Stimulated activated memory B cell treated with anti-CD40 and anti-IgM and Interleukin-4, amounts not matched to agents 10 μg/mL and 1 μg/mL and 100 μg/mL, for 72 hours (primary cell): Measurements from ENCODE around the gene JHY.
"Not testable (repeated sequence)": the region's sequence is repeated elsewhere in the genome, so short reads cannot be mapped to it uniquely, and the experiment has no call there.

Experiments
- ATAC-seq: fragments of 150-1000 bp; cut with Tn5 transposase; 2 replicates; pipeline ENCODE4 v1.10.0; 2021
- H3K27ac Mint-ChIP-seq: one replicate; pipeline ENCODE4 v1.8.0; 2022; ENCODE audit warnings: mild to moderate bottlenecking, mixed read lengths
- H3K27me3 Mint-ChIP-seq: one replicate; pipeline ENCODE4 v1.8.0; 2022; ENCODE audit warnings: mixed read lengths
- H3K36me3 Mint-ChIP-seq: one replicate; pipeline ENCODE4 v1.8.0; 2022; ENCODE audit warnings: mixed read lengths
- H3K4me1 Mint-ChIP-seq: one replicate; pipeline ENCODE4 v1.8.0; 2022; ENCODE audit warnings: mixed read lengths
- H3K4me3 Mint-ChIP-seq: one replicate; pipeline ENCODE4 v1.8.0; 2022; ENCODE audit warnings: mild to moderate bottlenecking, moderate library complexity, mixed read lengths
- H3K9me3 Mint-ChIP-seq: one replicate; pipeline ENCODE4 v1.8.0; 2022; ENCODE audit warnings: mixed read lengths

The JHY gene

DNA sequence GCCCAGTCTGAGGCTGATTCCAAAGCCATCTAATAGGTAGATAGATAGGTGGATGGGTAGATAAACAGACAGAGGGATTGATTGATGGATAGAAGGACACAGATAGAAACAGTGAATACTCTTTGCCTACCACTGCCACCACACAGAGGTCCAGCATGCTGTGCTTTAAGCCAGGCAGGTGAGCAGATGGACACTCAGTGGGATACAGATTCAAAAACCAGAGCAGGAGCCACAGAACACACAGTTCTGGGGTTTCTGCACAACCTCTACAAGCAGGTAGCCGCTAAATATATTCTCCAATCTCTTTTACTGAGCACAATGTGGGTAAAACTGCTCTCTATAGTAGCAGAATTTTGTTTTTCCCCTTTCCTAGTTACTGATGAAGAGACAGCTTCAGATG is 20.5 kb upstream of the JHY start:
- H3K27me3 Mint-ChIP-seq = peaks cover 44% of the 10 kb centered on the region
- H3K27ac Mint-ChIP-seq = no peak overlapping the region
- no peaks in the 10 kb centered on the region for H3K9me3 Mint-ChIP-seq
- peaks cover 7% of the 10 kb centered on the region for H3K4me1 Mint-ChIP-seq
- no peak for ATAC-seq
- no peaks in the 10 kb centered on the region for H3K36me3 Mint-ChIP-seq
- H3K4me3 Mint-ChIP-seq = no peak overlapping the region

DNA sequence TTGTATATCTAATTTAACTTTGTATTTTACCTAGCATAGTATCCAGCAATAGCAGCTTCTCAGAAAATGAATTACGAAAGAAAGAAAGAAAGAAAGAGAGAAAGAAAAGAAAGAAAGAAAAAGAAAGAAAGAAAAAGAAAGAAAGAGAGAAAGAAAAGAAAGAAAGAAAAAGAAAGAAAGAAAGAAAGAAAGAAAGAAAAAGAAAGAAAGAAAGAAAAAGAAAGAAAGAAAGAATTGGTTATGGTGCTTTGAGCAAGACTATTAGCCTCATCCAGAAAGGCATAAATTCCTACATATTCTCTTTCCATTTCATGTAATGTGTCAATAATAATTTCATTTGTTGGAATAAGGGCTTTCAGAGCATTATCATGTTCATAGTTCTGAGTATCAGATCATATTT is 19.4 kb upstream of the JHY start:
- not testable (repeated sequence) for H3K4me3 Mint-ChIP-seq, ATAC-seq, H3K36me3 Mint-ChIP-seq, H3K9me3 Mint-ChIP-seq, H3K4me1 Mint-ChIP-seq
- Mint-ChIP-seq H3K27me3 (peaks cover 51% of the 10 kb centered on the region), H3K27ac (peak overlapping the region; percentile 58)

DNA sequence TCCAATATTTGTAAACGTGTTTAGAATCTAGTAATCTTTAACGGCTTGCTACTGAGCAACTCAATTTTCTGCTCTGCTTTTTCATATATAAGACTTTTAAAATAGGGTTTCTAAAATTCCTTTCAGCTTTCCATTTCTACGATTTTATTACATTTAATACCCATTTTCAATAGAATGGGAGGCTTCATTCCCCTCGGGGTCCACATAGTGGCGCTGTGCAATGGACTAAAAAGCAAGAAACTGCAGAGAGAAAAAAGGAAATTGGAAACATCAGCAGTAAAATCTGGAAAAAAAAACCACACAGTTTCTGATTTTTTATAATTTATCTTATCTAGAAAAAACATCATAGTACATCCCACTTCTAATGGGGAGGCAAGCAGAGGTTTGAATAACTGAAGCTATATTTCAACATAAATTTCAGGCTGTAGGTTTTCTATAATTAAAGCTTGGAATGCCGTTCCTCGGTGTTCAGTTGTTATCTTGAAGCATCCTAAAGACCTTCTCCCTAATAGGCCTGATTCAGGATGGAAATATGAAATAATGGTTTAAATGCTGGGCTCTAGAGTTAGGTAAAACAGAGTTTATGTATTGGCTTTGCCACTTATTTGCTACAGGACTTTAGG is 18.7 kb upstream of the JHY start:
- Mint-ChIP-seq H3K27me3 (peaks cover 51% of the 10 kb centered on the region), H3K36me3 (no peaks in the 10 kb centered on the region), H3K27ac (no peak overlapping the region)

DNA sequence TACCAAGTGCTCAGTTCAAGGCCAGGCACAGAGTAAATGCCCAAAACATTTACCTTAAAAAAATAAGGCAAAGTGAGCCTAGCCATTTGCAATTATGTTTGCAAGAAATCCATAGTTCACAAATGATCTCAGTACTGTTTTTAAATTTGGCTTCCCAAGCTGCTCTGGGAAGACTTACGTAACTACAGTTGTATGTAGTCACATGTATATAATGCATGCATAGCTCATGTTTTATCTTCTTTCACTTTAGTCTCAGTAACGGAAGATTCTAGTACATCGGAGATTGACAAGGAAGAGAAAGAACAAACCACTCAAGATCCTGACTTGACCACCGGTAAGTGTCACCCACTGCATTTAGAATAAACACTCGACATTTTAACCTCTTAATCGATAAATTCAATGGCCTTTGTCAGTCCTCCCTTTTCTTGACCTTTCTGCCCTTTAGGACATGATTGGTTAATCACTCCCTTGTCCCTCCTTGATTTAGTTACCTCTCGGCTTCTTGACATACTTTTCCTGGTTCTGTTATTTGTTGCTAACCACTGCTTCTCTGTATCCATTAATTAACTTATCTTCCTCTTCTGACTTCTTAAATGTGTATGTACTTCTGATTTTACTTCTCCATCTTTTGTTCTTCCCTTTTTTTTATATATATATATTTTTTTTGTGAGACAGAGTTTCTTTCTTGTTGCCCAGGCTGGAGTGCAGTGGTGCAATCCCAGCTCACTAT is 18.0 kb upstream of the JHY start:
- Mint-ChIP-seq H3K4me3 (no peak overlapping the region), H3K9me3 (no peaks in the 10 kb centered on the region), H3K4me1 (peaks cover 7% of the 10 kb centered on the region), H3K27me3 (peaks cover 51% of the 10 kb centered on the region), H3K36me3 (no peaks in the 10 kb centered on the region), H3K27ac (no peak overlapping the region)
- no peak for ATAC-seq

More for the DNA sequence above, 18.7 kb upstream of the JHY start:
- H3K4me3 Mint-ChIP-seq = no peak overlapping the region
- ATAC-seq = no peak
- no peaks in the 10 kb centered on the region for H3K9me3 Mint-ChIP-seq
- peaks cover 7% of the 10 kb centered on the region for H3K4me1 Mint-ChIP-seq

DNA sequence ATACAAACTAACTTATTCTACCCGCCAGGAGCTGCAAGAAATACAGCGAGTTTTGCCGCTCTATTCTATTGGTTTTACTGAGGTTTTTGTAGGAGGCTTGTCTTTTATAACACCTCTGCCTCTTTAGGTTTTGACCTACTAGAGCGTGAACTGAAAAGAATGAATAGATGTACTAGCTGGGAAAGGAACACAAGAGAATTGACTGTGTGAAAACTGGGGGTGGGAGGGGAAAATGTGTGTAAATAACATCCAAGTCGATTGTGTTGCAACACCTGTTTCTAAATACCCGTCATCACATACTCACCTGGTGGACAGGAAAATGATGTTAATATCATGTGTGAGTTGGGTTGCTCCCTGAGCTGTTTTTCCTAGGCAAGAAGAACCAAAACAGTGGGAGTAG is 12.9 kb upstream of the JHY start:
- Mint-ChIP-seq H3K27me3 (peaks cover 29% of the 10 kb centered on the region), H3K4me1 (peaks cover 8% of the 10 kb centered on the region), H3K27ac (no peak overlapping the region), H3K9me3 (no peaks in the 10 kb centered on the region), H3K36me3 (no peaks in the 10 kb centered on the region), H3K4me3 (no peak overlapping the region)
- ATAC-seq = no peak

DNA sequence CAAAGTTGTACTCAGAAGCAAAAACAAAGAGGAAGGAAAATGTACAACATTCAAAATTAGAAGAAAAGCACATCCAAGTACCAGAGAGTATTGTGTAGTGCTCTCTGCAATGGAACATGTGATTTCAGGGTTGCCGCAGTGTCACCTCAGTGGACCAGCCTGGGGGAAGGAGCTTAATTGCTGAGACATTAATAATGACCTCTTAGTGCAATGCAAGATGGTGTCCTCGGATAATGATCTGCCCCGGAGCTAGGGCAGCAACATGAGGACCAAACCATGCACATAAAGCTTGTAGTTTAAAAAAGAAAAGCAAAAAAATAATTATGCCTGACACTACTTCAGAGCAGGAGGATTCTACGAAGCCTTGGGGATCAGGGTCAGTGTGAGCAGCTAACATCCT is 11.3 kb upstream of the JHY start:
- H3K9me3 Mint-ChIP-seq = no peaks in the 10 kb centered on the region
- no peak overlapping the region for H3K4me3 Mint-ChIP-seq
- H3K27me3 Mint-ChIP-seq = peaks cover 12% of the 10 kb centered on the region
- no peak overlapping the region for H3K27ac Mint-ChIP-seq
- H3K36me3 Mint-ChIP-seq = no peaks in the 10 kb centered on the region
- ATAC-seq = no peak
- H3K4me1 Mint-ChIP-seq = peaks cover 5% of the 10 kb centered on the region

DNA sequence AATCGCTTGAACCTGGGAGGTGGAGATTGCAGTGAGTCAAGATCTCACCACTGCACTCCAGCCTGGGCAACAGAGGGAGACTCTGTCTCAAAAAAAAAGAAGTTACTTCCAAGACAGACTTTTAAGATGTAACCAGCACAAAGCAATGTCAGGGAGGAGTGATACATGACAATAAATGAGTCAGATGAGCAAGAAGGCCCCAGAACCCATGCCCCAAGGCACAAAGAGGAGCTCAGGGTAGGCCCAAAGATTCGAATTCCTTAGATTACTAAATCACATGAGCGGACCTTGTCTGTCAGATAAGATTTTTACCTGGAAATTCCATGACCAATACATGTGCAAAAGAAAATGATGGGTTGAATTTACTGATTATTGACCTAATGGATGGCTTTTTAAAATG is 10.5 kb upstream of the JHY start:
- Mint-ChIP-seq H3K36me3 (no peaks in the 10 kb centered on the region), H3K4me3 (no peak overlapping the region), H3K9me3 (no peaks in the 10 kb centered on the region)

DNA sequence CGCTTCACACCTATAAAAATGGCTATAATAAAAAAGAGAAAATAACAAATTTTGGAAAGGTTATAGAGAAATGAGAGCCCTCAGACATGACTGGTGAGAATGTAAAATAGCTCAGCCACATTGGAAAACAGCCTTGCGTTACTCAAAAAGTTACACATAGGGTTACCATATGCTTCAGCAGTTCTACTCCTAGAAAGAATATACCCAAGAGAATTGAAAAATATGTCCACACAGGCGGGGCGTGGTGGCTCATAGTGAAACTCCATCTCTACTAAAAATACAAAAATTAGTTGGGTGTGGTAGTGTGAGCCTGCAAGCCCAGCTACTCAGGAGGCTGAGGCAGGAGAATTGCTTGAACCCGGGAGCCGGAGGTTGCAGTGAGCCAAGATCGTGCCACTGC is 7.6 kb upstream of the JHY start:
- Mint-ChIP-seq H3K9me3 (no peaks in the 10 kb centered on the region), H3K27me3 (no peaks in the 10 kb centered on the region), H3K4me3 (peak overlapping the region; percentile 18), H3K27ac (no peak overlapping the region), H3K4me1 (peaks cover 17% of the 10 kb centered on the region), H3K36me3 (no peaks in the 10 kb centered on the region)
- ATAC-seq = peak; percentile 88

More for the DNA sequence above, 10.5 kb upstream of the JHY start:
- Mint-ChIP-seq H3K27me3 (peaks cover 7% of the 10 kb centered on the region), H3K4me1 (peaks cover 5% of the 10 kb centered on the region), H3K27ac (no peak overlapping the region)
- no peak for ATAC-seq

DNA sequence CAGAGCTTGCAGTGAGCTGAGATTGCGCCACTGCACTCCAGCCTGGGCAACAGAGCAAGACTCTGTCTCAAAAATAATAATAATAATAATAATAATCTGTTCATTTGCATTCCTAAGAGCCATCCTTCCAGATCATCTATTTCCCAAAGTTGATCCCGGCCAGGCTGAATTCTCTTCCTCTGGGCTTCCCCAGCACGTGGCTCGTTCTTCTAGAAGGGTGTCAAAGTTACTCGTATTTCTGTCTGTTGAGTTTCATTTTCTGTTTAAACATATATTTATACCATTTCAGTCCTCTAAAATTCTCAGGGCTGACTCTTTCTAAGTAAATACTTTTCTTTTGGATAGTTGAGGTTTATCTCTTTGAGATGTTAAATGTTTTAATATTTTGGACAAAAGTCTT is 4.8 kb upstream of the JHY start:
- no peaks in the 10 kb centered on the region for H3K9me3 Mint-ChIP-seq
- ATAC-seq = no peak
- no peak overlapping the region for H3K27ac Mint-ChIP-seq
- no peaks in the 10 kb centered on the region for H3K36me3 Mint-ChIP-seq
- H3K4me1 Mint-ChIP-seq = peaks cover 18% of the 10 kb centered on the region
- H3K4me3 Mint-ChIP-seq = peak overlapping the region; percentile 53
- H3K27me3 Mint-ChIP-seq = no peaks in the 10 kb centered on the region

DNA sequence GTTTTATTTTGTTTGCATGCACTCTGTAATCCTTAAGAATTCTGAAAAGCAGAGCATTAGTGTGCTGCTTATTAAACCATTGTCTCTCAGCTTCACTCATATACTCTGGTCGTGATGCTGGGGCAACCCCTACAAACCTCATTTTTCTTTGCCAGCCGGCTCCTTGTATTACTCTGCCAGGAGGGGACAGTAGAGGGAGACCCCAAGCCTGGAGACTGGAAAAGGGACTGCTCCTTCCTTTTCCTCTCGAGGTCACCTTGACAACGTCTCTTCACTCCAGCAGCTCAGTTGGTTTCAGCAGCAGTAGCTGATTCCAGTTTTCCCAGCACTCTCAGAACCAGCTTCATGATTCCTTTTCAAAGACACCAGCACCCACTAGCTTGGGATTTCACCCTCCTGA is 2.8 kb upstream of the JHY start:
- H3K36me3 Mint-ChIP-seq = no peaks in the 10 kb centered on the region
- peaks cover 25% of the 10 kb centered on the region for H3K4me1 Mint-ChIP-seq
- no peak overlapping the region for H3K4me3 Mint-ChIP-seq
- H3K9me3 Mint-ChIP-seq = no peaks in the 10 kb centered on the region
- no peak for ATAC-seq
- H3K27ac Mint-ChIP-seq = peak overlapping the region; percentile 17
- no peaks in the 10 kb centered on the region for H3K27me3 Mint-ChIP-seq

DNA sequence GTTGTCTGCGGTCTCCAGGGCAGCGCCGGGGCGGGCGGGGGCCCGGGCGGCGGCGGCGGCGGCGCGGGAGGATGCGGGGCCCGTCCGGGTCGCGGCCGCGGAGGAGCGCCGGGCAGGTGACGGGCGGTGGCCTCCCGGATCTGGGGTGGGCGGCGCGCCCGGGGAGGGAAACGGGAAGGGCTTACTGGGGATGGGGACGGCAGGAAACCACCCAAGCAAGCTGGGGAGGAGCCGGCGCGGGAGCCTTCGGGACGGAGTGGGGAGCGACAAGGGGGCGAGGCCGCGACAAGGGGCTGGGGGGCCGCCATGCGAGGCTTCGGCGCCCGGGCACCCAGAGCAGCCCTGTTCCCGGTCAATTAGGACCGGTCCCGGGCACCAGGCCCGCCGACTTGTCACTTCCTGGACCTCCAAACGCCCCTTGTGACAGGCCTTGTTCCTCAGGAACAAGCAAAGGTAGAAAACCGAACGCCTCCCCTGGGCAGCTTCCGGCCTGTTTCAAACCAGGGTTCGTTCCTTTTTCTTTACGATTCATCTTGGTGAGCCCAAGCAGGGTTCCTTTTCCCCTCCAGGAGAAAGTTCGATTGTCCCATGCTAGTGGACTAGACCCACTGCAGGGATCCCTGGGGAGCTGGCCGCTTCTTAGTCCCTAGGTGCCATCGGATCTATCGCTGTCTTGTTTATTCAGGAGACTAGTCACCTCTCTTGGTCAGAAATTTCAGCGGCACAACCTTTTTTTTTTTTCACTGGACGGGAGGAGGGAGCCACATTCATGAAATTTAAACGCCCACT is 492 bp downstream of the JHY start:
- ATAC-seq = peak; percentile 85
- Mint-ChIP-seq H3K27me3 (no peaks in the 10 kb centered on the region), H3K27ac (peak overlapping the region; percentile 94), H3K36me3 (peaks cover 12% of the 10 kb centered on the region), H3K4me3 (peak overlapping the region; percentile 92), H3K9me3 (no peaks in the 10 kb centered on the region), H3K4me1 (peaks cover 34% of the 10 kb centered on the region)

DNA sequence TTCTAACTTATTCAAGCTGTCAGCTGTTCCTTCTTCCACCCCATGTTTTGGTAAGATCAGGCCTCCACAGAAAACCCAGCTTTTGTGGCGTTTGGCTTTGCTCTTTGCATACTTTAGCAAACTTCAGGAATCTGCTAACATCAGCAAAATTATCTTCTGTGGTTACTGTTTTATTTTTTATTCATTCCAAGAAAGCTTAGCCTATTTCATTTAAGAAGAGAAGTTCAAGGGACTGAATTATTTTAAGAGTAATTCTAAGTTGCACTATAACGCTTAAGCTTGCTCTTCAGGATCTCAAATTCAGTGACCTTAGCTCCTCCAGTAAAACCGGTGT is 1.1 kb downstream of the JHY start:
- H3K4me3 Mint-ChIP-seq = peak overlapping the region; percentile 92
- peaks cover 12% of the 10 kb centered on the region for H3K36me3 Mint-ChIP-seq
- peaks cover 31% of the 10 kb centered on the region for H3K4me1 Mint-ChIP-seq
- H3K27me3 Mint-ChIP-seq = no peaks in the 10 kb centered on the region
- no peak for ATAC-seq
- H3K27ac Mint-ChIP-seq = peak overlapping the region; percentile 94
- H3K9me3 Mint-ChIP-seq = no peaks in the 10 kb centered on the region

DNA sequence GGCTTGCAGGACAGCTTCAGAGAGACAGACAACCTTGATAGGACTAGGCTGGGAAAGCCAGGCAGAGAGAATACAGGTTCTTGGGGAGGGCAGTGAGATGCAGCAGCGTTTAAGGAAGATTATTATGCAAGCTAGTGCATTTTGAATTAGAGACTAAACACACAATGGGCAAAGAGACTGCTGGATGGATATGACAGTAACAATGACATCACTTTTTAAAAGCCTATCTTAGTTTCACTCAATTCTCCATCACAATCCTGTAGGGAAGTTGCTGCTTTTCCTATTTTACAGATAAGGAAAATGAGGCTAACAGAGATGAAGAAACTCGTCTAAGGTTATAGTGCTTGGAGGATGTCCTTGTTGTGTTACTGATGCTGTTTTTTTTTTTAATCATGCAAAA is 5.6 kb downstream of the JHY start:
- Mint-ChIP-seq H3K36me3 (peaks cover 12% of the 10 kb centered on the region), H3K4me1 (peaks cover 23% of the 10 kb centered on the region), H3K27ac (no peak overlapping the region), H3K9me3 (no peaks in the 10 kb centered on the region), H3K4me3 (no peak overlapping the region), H3K27me3 (no peaks in the 10 kb centered on the region)
- no peak for ATAC-seq

DNA sequence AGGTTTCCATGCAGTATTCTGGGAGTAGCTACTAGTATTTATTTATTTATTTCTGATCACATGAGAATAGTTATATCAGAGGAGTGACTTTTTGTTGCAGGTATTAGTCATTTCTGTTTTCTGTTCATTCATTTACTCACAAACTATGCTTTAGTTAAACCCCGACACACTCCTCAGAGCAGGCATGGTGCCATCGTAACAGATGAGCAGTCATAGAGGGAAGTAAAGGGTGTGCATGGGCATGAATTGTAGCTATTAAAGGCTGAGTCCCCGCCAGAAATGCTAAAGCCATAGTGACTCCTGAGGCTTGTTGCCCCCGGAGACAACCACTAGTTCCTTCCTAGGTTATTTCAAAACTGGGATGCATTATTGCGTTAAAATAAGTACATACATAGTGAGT is 10.6 kb downstream of the JHY start:
- H3K27ac Mint-ChIP-seq = no peak overlapping the region
- H3K4me1 Mint-ChIP-seq = peaks cover 6% of the 10 kb centered on the region
- H3K36me3 Mint-ChIP-seq = no peaks in the 10 kb centered on the region
- no peak overlapping the region for H3K4me3 Mint-ChIP-seq
- H3K9me3 Mint-ChIP-seq = no peaks in the 10 kb centered on the region
- no peaks in the 10 kb centered on the region for H3K27me3 Mint-ChIP-seq
- ATAC-seq = no peak

DNA sequence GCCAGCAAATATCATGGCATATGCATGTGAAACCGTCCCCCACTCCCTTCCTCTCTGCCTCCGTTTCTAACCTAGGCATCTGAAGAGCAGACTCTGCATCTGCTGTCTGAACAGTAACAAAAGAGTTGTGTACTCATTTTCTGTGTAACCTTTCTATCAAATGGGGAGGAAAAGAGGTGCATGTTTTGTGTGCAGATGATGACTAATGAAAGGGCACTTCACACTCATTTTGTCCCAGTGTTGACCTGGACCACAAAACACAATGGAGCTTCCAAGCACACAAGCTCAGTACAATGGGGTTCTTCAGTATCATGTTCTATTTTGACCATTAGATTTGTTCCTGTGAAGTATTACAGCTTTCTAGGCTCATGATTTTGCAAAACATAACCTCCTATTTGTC is 13.0 kb downstream of the JHY start:
- peaks cover 10% of the 10 kb centered on the region for H3K4me1 Mint-ChIP-seq
- no peaks in the 10 kb centered on the region for H3K9me3 Mint-ChIP-seq
- no peak overlapping the region for H3K4me3 Mint-ChIP-seq
- ATAC-seq = no peak
- no peak overlapping the region for H3K27ac Mint-ChIP-seq
- H3K27me3 Mint-ChIP-seq = no peaks in the 10 kb centered on the region
- no peaks in the 10 kb centered on the region for H3K36me3 Mint-ChIP-seq
